GM19025 (cell line): ENCODE results near the gene MCEMP1.

Experiments
- ATAC-seq: cut with Tn5 transposase; IDR thresholded peaks from one replicate; pipeline ENCODE4 v1.9.1; 2021; ENCODE audit warnings: mild to moderate bottlenecking, low read depth, moderate library complexity; ENCODE audit not compliant: unreplicated experiment

MCEMP1 gene

DNA sequence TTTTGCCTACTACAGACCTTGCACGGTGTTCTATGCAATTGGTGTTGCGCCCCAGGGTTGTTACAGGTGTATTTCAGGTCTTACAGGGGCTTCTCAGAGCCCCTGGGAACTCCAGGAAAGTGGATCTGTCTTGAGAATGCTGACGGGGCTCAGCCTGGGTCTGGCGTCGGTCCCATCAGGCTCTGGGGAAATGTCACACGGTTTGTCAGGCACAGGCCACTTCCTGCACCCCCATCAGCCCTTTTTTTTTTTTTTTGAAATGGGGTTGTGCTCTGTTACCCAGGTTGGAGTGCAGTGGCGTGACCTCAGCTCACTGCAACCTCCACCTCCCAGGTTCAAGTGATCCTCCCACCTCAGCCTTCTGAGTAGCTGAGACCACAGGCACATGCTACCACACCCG, 41.8 kb downstream of the MCEMP1 start:
- no peak for ATAC-seq

DNA sequence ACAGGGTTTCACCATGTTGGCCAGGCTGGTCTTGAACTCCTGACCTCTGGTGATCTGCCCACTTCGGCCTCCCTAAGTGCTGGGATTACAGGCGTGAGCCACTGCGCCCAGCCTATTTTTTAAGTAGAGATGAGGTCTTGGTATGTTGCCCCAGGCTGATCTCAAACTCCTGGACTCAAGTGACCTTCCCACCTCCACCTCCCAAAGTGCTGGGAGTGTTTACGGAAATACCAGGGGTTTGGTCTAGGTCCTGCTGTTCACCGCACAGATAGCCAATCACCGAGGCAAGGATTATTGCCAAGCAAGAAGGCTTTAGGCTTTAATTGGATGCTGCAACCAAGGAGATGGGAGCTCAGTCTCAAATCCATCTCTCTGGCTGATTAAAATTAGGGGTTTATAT, 43.5 kb downstream of the MCEMP1 start:
- ATAC-seq, result no peak

DNA sequence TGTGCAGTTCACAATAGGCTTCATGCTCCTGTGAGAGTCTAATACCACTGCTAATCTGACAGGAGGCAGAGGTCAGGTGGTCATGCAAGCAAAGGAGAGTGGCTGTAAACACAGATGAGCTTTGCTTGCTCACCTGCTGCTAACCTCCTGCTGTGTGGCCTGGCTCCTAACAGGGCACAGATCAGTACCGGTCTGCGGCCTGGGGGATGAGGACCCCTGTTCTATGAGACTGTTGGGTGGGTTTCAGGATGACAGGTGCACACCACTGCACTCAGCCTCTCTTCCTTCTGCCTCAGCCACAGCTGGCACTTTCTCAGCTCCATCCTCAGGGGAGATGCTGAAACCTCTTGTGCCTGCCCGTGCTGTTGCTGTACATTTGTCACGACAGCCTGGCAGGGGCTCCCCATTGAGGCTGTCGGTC, 45.4 kb downstream of the MCEMP1 start:
- ATAC-seq, result no peak

DNA sequence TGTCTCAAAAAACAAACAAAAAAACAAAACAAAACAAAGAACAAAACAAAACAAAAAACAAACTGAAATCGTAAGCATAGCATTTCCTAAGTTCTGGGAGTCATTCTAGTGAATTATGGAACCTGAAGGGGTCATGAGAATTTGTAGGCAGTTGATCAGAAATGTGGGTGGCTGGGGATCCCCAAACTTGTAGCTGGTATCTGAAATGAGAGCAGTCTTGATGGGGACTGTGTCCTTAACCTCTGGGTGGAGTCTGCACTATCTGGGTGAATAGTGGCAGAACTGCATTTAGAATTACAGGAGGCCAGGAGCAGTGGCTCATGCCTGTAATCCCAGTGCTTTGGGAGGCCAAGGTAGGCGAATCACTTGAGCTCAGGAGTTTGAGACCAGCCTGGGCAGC, 48.9 kb downstream of the MCEMP1 start:
- ATAC-seq, result no peak

DNA sequence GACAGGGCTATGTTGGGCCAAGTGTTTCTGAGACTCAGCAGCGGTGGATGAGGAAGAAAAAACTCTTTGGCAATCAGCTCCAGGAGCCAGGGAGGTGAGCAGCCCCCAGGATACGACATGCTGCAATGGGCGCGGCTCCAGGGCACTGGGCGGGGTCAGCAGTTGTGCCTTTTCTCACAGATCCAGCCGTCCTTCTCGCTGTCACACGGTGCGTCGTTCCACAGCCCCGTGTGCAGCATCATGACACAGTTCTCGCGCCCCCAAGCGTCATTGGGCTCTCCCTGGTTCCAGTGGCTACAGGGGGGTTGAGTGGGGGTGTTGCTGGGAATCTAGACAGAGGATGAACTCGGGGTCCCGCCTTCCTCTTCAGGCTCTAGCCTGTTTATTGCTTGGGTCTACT, 52.3 kb downstream of the MCEMP1 start:
- no peak for ATAC-seq
